Esophagus squamous epithelium (tissue), 5 donors: ENCODE measurements around the gene SMIM21. TPM values are rescaled to one million over a fixed set of nuclear protein-coding genes. Genes with fewer than 3 reads are reported as not detected.

Source experiments
- DNase-seq: peaks from one replicate; lab custom pipeline; 2025; lab: John Stamatoyannopoulos, UW
- H3K27ac ChIP-seq, 4 donors: fragments of 200-600 bp; sonication (generic); one replicate each; pipeline ENCODE4 v1.5.1; 2016 to 2019; ENCODE audit warnings: mild to moderate bottlenecking in 1 of 4
- H3K27me3 ChIP-seq, 4 donors: fragments of 200-600 bp; sonication (generic); 1 replicate in 3 of 4; 2 replicates in 1 of 4; pipeline versions ENCODE4 v1.5.1 to v1.6.0; 2017 to 2021; ENCODE audit warnings: antibody characterized with exemption in 1 of 4
- H3K36me3 ChIP-seq, 3 donors: fragments of 200-600 bp; sonication (generic); one replicate each; pipeline ENCODE4 v1.5.1; 2016 to 2019
- H3K4me1 ChIP-seq, 3 donors: fragments of 200-600 bp; sonication (generic); one replicate each; pipeline ENCODE4 v1.5.1; 2017 to 2019
- H3K4me3 ChIP-seq, 4 donors: fragments of 200-600 bp; sonication (generic); 1 replicate in 3 of 4; 2 replicates in 1 of 4; pipeline ENCODE4 v1.5.1; 2016 to 2019; ENCODE audit warnings: mild to moderate bottlenecking in 2 of 4, moderate library complexity in 1 of 4
- H3K9me3 ChIP-seq, 3 donors: fragments of 200-600 bp; sonication (generic); one replicate each; pipeline ENCODE4 v1.5.1; 2016 to 2019
- POLR2A ChIP-seq, 4 donors: fragments of 450-650 bp; IDR thresholded peaks; one replicate each; pipeline ENCODE4 v1.6.1; 2017; ENCODE audit warnings: antibody characterized with exemption in 4 of 4, mild to moderate bottlenecking in 4 of 4, moderate library complexity in 3 of 4
- WGBS, 2 donors: methylation state at CpG; one replicate each; pipeline ENCODE4 v1.1.5; 2018; 5-methylcytosine and 5-hydroxymethylcytosine counted together
- intact Hi-C: fragments of 100-400 bp; cut with DNase I; formaldehyde crosslinking; loops from one replicate; pipeline ENCODE4 v1.15.0; 2022
- total RNA-seq, 4 donors: library from RNA; depleted of rRNA; stranded (reverse); fragments of >200 nt; gene quantifications; one replicate each; pipeline ENCODE4 v1.1.0, GENCODE V29; 2016
- TF ChIP-seq, protein P1 (sequence below), 6 experiments: fragments of 450-650 bp in 4 of 6; fragments of 200-600 bp in 2 of 6; sonication (generic) in 2 of 6; IDR thresholded peaks; one replicate each; pipeline ENCODE4 v1.5.1; 2016 to 2019; ENCODE audit warnings: antibody characterized with exemption in 6 of 6, mild to moderate bottlenecking in 4 of 6, moderate library complexity in 4 of 6
- donor health status: DM: yes; HTN: yes; CAD: no.

SMIM21 gene
- total RNA-seq, 4 donors from 2014 or later = not detected

DNA sequence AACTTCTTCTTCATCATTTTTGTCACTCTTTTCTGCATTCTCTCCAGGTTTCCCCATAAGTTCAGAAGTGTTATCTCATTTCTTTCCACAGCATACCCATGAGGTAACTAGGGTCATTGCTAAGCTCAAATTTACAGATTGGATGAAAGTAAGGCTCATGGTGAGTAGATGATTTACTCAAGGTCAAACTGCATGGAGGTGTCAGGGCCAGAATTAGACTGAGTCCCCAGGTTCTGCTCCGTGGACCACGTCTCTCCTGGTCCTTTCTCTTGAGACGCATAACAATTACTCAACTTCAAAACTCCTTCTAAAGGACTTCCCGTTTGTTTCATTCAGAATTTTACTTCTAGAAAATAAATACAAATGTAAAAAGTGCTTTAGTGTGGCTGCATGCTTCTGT, 43.4 kb downstream of the SMIM21 start:
- Histone ChIP-seq H3K9me3 (no peaks in the 10 kb centered on the region), H3K36me3 (no peaks in the 10 kb centered on the region), H3K4me1 (no peaks in the 10 kb centered on the region), H3K27me3 (no peaks in the 10 kb centered on the region), H3K4me3 (no peak overlapping the region), H3K27ac (no peak overlapping the region)
- intact Hi-C loops = no loop called here
- no peak for DNase-seq
- 52 to 64% methylated on average over 4 of the region's 4 CpGs for whole genome bisulfite sequencing, 2 donors
- TF ChIP-seq, protein P1, sequence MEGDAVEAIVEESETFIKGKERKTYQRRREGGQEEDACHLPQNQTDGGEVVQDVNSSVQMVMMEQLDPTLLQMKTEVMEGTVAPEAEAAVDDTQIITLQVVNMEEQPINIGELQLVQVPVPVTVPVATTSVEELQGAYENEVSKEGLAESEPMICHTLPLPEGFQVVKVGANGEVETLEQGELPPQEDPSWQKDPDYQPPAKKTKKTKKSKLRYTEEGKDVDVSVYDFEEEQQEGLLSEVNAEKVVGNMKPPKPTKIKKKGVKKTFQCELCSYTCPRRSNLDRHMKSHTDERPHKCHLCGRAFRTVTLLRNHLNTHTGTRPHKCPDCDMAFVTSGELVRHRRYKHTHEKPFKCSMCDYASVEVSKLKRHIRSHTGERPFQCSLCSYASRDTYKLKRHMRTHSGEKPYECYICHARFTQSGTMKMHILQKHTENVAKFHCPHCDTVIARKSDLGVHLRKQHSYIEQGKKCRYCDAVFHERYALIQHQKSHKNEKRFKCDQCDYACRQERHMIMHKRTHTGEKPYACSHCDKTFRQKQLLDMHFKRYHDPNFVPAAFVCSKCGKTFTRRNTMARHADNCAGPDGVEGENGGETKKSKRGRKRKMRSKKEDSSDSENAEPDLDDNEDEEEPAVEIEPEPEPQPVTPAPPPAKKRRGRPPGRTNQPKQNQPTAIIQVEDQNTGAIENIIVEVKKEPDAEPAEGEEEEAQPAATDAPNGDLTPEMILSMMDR (IDR thresholded peaks at IDR 0.05) = no peak
- TF ChIP-seq POLR2A (IDR thresholded peaks at IDR 0.05) = no peak

DNA sequence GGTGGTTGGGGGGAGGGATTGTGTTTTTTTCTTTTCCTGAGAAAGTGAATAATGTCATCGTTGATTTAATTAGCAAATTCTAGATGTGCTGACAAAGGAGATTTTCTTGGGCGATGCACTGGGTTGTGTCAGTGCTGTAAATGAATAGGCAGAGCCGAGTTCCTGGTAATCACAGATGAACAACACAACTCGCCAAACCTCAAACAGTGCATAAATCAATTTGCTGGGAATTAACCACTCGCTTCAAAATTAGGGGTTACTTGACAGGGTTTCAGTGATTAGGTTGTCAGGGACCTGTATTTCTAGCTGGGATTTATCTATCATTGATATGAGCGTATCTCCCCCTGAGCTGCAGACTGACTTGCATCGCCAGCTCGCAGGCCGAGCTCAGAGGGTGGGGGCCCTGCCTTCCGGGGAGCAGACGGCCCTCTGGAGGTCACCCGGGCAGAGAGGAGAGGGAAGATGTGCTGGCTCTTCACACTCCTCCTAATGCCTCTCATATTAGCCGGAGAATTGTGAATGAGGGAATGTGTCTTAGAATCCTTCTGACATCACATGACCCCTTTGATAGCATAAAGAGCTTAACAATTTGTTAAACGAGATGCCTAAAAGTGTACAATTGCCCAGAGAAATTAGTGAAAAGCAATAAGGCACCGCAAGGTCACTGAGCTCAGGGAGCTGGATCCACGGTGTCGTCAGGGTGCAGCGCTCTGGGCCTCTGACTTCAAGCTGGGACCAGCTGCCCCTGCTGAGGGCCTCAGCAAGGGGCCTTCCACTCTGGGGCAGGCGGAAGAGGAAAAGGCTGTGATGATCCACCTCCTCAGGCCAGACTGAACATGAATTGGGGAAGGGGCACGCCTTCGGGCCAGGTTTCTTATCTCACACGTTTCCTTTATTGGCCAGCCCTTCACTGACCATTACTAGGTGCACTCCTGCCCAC, 48.9 kb downstream of the SMIM21 start:
- Histone ChIP-seq H3K27ac (no peak overlapping the region), H3K4me1 (no peaks in the 10 kb centered on the region), H3K27me3 (no peaks in the 10 kb centered on the region), H3K4me3 (no peak overlapping the region), H3K36me3 (no peaks in the 10 kb centered on the region), H3K9me3 (no peaks in the 10 kb centered on the region)
- no peak for DNase-seq
- intact Hi-C loops = no loop called here
- TF ChIP-seq, protein P1 (IDR thresholded peaks at IDR 0.05) = no peak
- TF ChIP-seq POLR2A (IDR thresholded peaks at IDR 0.05) = no peak
- 73 to 84% methylated on average over 15 to 21 of the region's 22 CpGs for WGBS, 2 donors

GRCh38 chr18:75377926-75378325, 49.6 kb downstream of the SMIM21 start:
- Histone ChIP-seq H3K27me3 (no peaks in the 10 kb centered on the region), H3K36me3 (no peaks in the 10 kb centered on the region), H3K4me3 (no peak overlapping the region), H3K27ac (no peak overlapping the region), H3K9me3 (no peaks in the 10 kb centered on the region), H3K4me1 (no peaks in the 10 kb centered on the region)
- intact Hi-C loops = no loop called here
- no peak for DNase-seq
- WGBS, 2 donors = 85 to 91% methylated on average over 10 of the region's 10 CpGs
- TF ChIP-seq, protein P1 (IDR thresholded peaks at IDR 0.05) = no peak
- no peak for TF ChIP-seq POLR2A (IDR thresholded peaks at IDR 0.05)

- WGBS, 2 donors = 55 to 88% methylated on average over 2 of the region's 2 CpGs
- Histone ChIP-seq H3K27me3 (no peaks in the 10 kb centered on the region), H3K9me3 (no peaks in the 10 kb centered on the region), H3K4me3 (no peak overlapping the region), H3K27ac (no peak overlapping the region), H3K36me3 (no peaks in the 10 kb centered on the region), H3K4me1 (no peaks in the 10 kb centered on the region)
- no peak for TF ChIP-seq POLR2A (IDR thresholded peaks at IDR 0.05)
- TF ChIP-seq, protein P1 (IDR thresholded peaks at IDR 0.05) = no peak
- intact Hi-C loops = no loop called here
- DNase-seq = no peak
Observed at GRCh38 chr18:75377258-75377657, 50.2 kb downstream of the SMIM21 start.

GRCh38 chr18:75376004-75376403, 51.5 kb downstream of the SMIM21 start:
- Histone ChIP-seq H3K4me3 (no peak overlapping the region), H3K27me3 (no peaks in the 10 kb centered on the region), H3K27ac (no peak overlapping the region), H3K36me3 (no peaks in the 10 kb centered on the region), H3K9me3 (no peaks in the 10 kb centered on the region), H3K4me1 (no peaks in the 10 kb centered on the region)
- WGBS, 2 donors = 61 to 74% methylated on average over 3 of the region's 3 CpGs
- no peak for TF ChIP-seq POLR2A (IDR thresholded peaks at IDR 0.05)
- TF ChIP-seq, protein P1 (IDR thresholded peaks at IDR 0.05) = no peak
- intact Hi-C loops = no loop called here
- no peak for DNase-seq
